ENCODE results near the gene CSF1R.

Gene CSF1R

DNA sequence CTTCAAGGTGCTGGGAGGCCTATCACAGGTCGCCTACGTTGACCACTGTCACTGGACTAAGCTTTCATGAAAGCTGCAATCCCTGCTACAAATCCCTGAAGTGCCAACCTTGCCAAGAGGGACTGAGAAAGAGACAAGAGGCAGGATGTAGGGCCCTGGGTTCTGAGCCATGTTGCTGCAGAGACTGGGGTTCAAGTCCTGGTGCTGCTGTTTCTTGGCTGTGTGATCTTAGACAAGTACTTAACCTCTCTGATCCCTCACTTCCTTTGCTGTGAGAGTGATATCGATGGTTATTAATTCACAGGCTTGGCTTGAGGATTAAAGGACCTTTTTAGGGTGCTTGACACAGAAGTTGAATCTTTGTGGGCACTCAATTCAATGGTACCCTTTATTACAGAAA lies 15.5 kb downstream of the CSF1R start:
- TF ChIP-seq, protein P1, sequence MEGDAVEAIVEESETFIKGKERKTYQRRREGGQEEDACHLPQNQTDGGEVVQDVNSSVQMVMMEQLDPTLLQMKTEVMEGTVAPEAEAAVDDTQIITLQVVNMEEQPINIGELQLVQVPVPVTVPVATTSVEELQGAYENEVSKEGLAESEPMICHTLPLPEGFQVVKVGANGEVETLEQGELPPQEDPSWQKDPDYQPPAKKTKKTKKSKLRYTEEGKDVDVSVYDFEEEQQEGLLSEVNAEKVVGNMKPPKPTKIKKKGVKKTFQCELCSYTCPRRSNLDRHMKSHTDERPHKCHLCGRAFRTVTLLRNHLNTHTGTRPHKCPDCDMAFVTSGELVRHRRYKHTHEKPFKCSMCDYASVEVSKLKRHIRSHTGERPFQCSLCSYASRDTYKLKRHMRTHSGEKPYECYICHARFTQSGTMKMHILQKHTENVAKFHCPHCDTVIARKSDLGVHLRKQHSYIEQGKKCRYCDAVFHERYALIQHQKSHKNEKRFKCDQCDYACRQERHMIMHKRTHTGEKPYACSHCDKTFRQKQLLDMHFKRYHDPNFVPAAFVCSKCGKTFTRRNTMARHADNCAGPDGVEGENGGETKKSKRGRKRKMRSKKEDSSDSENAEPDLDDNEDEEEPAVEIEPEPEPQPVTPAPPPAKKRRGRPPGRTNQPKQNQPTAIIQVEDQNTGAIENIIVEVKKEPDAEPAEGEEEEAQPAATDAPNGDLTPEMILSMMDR (IDR thresholded peaks at IDR 0.05; ENCODE audit: low read depth, low read length, missing control alignments) = no peak
- no peak for DNase-seq (ENCODE audit: extremely low read depth, low read depth)
- no peak overlapping the region for H3K4me3 ChIP-seq (replicated peaks; ENCODE audit: low read depth, low read length)

- TF ChIP-seq, protein P1 (IDR thresholded peaks at IDR 0.05; ENCODE audit: low read depth, low read length, missing control alignments) = no peak
- no peak for DNase-seq (ENCODE audit: extremely low read depth, low read depth)
- H3K4me3 ChIP-seq (replicated peaks; ENCODE audit: low read depth, low read length) = no peak overlapping the region
These were observed 16.4 kb downstream of the CSF1R start for GRCh38 chr5:150069672-150070627.

- no peak overlapping the region for H3K4me3 ChIP-seq (replicated peaks; ENCODE audit: low read depth, low read length)
- TF ChIP-seq, protein P1 (IDR thresholded peaks at IDR 0.05; ENCODE audit: low read depth, low read length, missing control alignments) = no peak
- no peak for DNase-seq (ENCODE audit: extremely low read depth, low read depth)
These were observed 17.3 kb downstream of the CSF1R start for GRCh38 chr5:150068961-150069645.

DNA sequence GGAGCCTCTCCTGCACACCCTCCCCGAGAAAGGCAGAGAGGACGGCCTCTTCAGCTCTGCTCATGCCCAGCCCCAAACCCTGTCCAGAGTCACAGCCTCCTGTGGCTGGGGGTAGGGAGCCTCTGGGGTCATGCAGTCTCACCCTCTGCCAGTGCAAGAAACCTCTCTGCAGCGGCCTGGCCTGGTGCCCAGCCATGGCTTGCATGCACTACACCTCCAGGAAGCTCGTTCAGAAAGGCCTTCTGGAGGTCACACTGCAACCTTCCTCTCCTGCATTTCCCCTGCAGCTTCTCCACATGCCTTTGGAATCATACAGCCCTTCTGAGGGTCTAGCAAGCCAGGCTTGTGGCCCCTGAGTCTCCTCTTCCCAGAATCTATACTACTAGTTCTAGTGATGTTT lies 17.9 kb downstream of the CSF1R start:
- TF ChIP-seq, protein P1 (IDR thresholded peaks at IDR 0.05; ENCODE audit: low read depth, low read length, missing control alignments) = no peak
- H3K4me3 ChIP-seq (replicated peaks; ENCODE audit: low read depth, low read length) = no peak overlapping the region
- DNase-seq (ENCODE audit: extremely low read depth, low read depth) = no peak

- no peak overlapping the region for H3K4me3 ChIP-seq (replicated peaks; ENCODE audit: low read depth, low read length)
- DNase-seq (ENCODE audit: extremely low read depth, low read depth) = no peak
- TF ChIP-seq, protein P1 (IDR thresholded peaks at IDR 0.05; ENCODE audit: low read depth, low read length, missing control alignments) = no peak
These were observed 18.3 kb downstream of the CSF1R start for GRCh38 chr5:150068071-150068470.

- no peak overlapping the region for H3K4me3 ChIP-seq (replicated peaks; ENCODE audit: low read depth, low read length)
- TF ChIP-seq, protein P1 (IDR thresholded peaks at IDR 0.05; ENCODE audit: low read depth, low read length, missing control alignments) = no peak
- DNase-seq (ENCODE audit: extremely low read depth, low read depth) = no peak
These were observed 18.9 kb downstream of the CSF1R start for GRCh38 chr5:150067405-150067960.
